ENCODE data around the gene LDLRAP1. TPM values are rescaled to one million over a fixed set of nuclear protein-coding genes. Genes with fewer than 3 reads are reported as not detected.

LDLRAP1 gene
- total and polyA plus RNA-seq, 9 of the 15 experiments (the other 6 are each of a cell fraction or from before 2014, with no cell fraction given), result 0.56 to 29.6 (median 16.2) TPM

- H3K9me1 ChIP-seq (ENCODE audit: control insufficient read depth, insufficient read depth, low read length), result peaks cover 11% of the 10 kb centered on the region
- no peak overlapping the region for H3K4me3 ChIP-seq
- ChIA-PET POLR2A (interaction anchor here (0.5 to 2.4 kb wide), 8 partner anchors 10 to 293 kb away, joined by 3 to 7 read pairs (median 3); no protein-coding TSS in a partner anchor), CTCF (ENCODE audit: low intra/inter-chr PET ratio) (no interaction called here)
- H3K4me2 ChIP-seq (ENCODE audit: insufficient read depth, low read length), result no peak overlapping the region
- peaks cover 24 to 44% of the 10 kb centered on the region in 2 experiments for H3K4me1 ChIP-seq (replicated peaks in 1 of 2; ENCODE audit: control insufficient read depth in 2 of 2, insufficient read depth in 2 of 2, low read length in 2 of 2)
- in situ Hi-C loops (cut with MboI), result no loop called here
- no peaks in the 10 kb centered on the region for H3K9me3 ChIP-seq (replicated peaks; ENCODE audit: control insufficient read depth, insufficient read depth, low read depth, low read length)
- ATAC-seq, result no peak
- peak overlapping the region in 1 of 2 experiments; percentile 46; a peak in 2 of 4 replicates for H3K9ac ChIP-seq (ENCODE audit: insufficient read depth in 1 of 2, low read depth in 2 of 2, low read length in 2 of 2)
- H3K27me3 ChIP-seq (ENCODE audit: control insufficient read depth in 2 of 2, insufficient read depth in 2 of 2, low read length in 2 of 2), result peaks cover under 1 to 33% of the 10 kb centered on the region in 2 experiments; a peak in 3 of 5 replicates
- no peaks in the 10 kb centered on the region for H3K79me2 ChIP-seq (ENCODE audit: control insufficient read depth, insufficient read depth, low read length)
- DNase-seq (ENCODE audit: extremely low read depth in 1 of 4, low spot score in 3 of 4), result no peak
- no TSS peak for BruUV-seq (replicated peaks)
- no peak overlapping the region for H2AFZ ChIP-seq (ENCODE audit: low read depth, low read length)
- 22% methylated on average over 5 of the region's 5 CpGs for WGBS (ENCODE audit: insufficient coverage, low coverage, missing lambda C conversion rate)
- H4K20me1 ChIP-seq (replicated peaks; ENCODE audit: control insufficient read depth, insufficient read depth, low read length), result no peaks in the 10 kb centered on the region
- H3K27ac ChIP-seq (ENCODE audit: extremely low read depth, low read depth, low read length), result no peak overlapping the region
- TF ChIP-seq BRD4 (IDR thresholded peaks at IDR 0.05) (no peak), PRMT5 (CRISPR knock-in tag; IDR thresholded peaks at IDR 0.05) (no peak), CREM (IDR thresholded peaks at IDR 0.05; ENCODE audit: low read depth) (no peak), ZNF778 (CRISPR knock-in tag; IDR thresholded peaks at IDR 0.05) (no peak)
- no peak for FAIRE-seq
- H3K36me3 ChIP-seq (ENCODE audit: control insufficient read depth, insufficient read depth, low read length), result no peaks in the 10 kb centered on the region
- intact Hi-C loops (cut with micrococcal nuclease), result no loop called here
Measured at GRCh38 chr1:25572107-25572506, 28.7 kb downstream of the LDLRAP1 start.

- no peaks in the 10 kb centered on the region for H4K20me1 ChIP-seq (replicated peaks; ENCODE audit: control insufficient read depth, insufficient read depth, low read length)
- intact Hi-C loops (cut with micrococcal nuclease), result no loop called here
- peak; percentile 77 to 85 (median 80) for DNase-seq (ENCODE audit: extremely low read depth in 1 of 4, low spot score in 3 of 4)
- no peaks in the 10 kb centered on the region for H3K79me2 ChIP-seq (ENCODE audit: control insufficient read depth, insufficient read depth, low read length)
- peaks cover 24 to 44% of the 10 kb centered on the region in 2 experiments for H3K4me1 ChIP-seq (replicated peaks in 1 of 2; ENCODE audit: control insufficient read depth in 2 of 2, insufficient read depth in 2 of 2, low read length in 2 of 2)
- 15% methylated on average over 18 of the region's 18 CpGs for WGBS (ENCODE audit: insufficient coverage, low coverage, missing lambda C conversion rate)
- H3K9me3 ChIP-seq (replicated peaks; ENCODE audit: control insufficient read depth, insufficient read depth, low read depth, low read length), result no peaks in the 10 kb centered on the region
- peak; percentile 88 for FAIRE-seq
- peak; percentile 89 for ATAC-seq
- peak overlapping the region in 1 of 2 experiments; percentile 31; a peak in 1 of 4 replicates for H3K9ac ChIP-seq (ENCODE audit: insufficient read depth in 1 of 2, low read depth in 2 of 2, low read length in 2 of 2)
- no peak overlapping the region for H3K4me2 ChIP-seq (ENCODE audit: insufficient read depth, low read length)
- no peak overlapping the region for H2AFZ ChIP-seq (ENCODE audit: low read depth, low read length)
- no TSS peak for BruUV-seq (replicated peaks)
- in situ Hi-C loops (cut with MboI), result no loop called here
- POLR2A ChIA-PET, result interaction anchor here (0.5 to 2.4 kb wide), 8 partner anchors 12 to 292 kb away, joined by 3 to 7 read pairs (median 3); no protein-coding TSS in a partner anchor
- no peak overlapping the region for H3K4me3 ChIP-seq
- no peak overlapping the region for H3K27ac ChIP-seq (ENCODE audit: extremely low read depth, low read depth, low read length)
- H3K36me3 ChIP-seq (ENCODE audit: control insufficient read depth, insufficient read depth, low read length), result no peaks in the 10 kb centered on the region
- peaks cover 11% of the 10 kb centered on the region for H3K9me1 ChIP-seq (ENCODE audit: control insufficient read depth, insufficient read depth, low read length)
- CTCF ChIA-PET (ENCODE audit: low intra/inter-chr PET ratio), result no interaction called here
- peaks cover 8 to 41% of the 10 kb centered on the region in 2 experiments; a peak in 4 of 5 replicates for H3K27me3 ChIP-seq (ENCODE audit: control insufficient read depth in 2 of 2, insufficient read depth in 2 of 2, low read length in 2 of 2)
- TF ChIP-seq NONO (IDR thresholded peaks at IDR 0.05; ENCODE audit: low read depth in 2 of 2, low read length in 1 of 2) (no peak), SIRT6 (IDR thresholded peaks at IDR 0.05; ENCODE audit: low read depth, low read length) (no peak), RCOR1 (IDR thresholded peaks at IDR 0.05; ENCODE audit: borderline replicate concordance in 1 of 2, low read depth in 2 of 2, low read length in 2 of 2) (0 out of 4 replicates have a peak, but pooled peaks of 1 of the 2 experiments have one; percentile 12), RAD21 (CRISPR knock-in tag; conservative IDR thresholded peaks at IDR 0.05 in 1 of 2, IDR thresholded peaks at IDR 0.05 in 1 of 2) (peak in 1 of 2 experiments; percentile 54; a peak in 2 of 4 replicates), MED1 (CRISPR knock-in tag; IDR thresholded peaks at IDR 0.05; ENCODE audit: borderline replicate concordance) (no peak), XRCC5 (IDR thresholded peaks at IDR 0.05; ENCODE audit: low read depth, low read length) (0 out of 2 replicates have a peak, but pooled peaks have one; percentile 38), PHF21A (IDR thresholded peaks at IDR 0.05; ENCODE audit: borderline replicate concordance, low read depth) (no peak), ZNF3 (CRISPR knock-in tag; IDR thresholded peaks at IDR 0.05) (no peak), YY1 (IDR thresholded peaks at IDR 0.05; ENCODE audit: borderline replicate concordance in 1 of 3, control insufficient read depth in 1 of 3, extremely low read depth in 1 of 3, insufficient read depth in 3 of 3, insufficient read length in 1 of 3, insufficient replicate concordance in 2 of 3, low read depth in 1 of 3, low read length in 2 of 3) (peak in 1 of 3 experiments; percentile 13), NR3C1 (CRISPR knock-in tag; IDR thresholded peaks at IDR 0.05) (no peak)
Measured at GRCh38 chr1:25572708-25573590, 29.5 kb downstream of the LDLRAP1 start.

All from K562 (cell line).